B cell (primary cell): ENCODE results near the gene DCDC1.

Experiments
- EZH2 ChIP-seq: IDR thresholded peaks from 2 replicates; pipeline ENCODE4 v1.6.1; 2012; ENCODE audit warnings: borderline replicate concordance, low read depth, mild to moderate bottlenecking, moderate library complexity, low read length; ENCODE audit not compliant: insufficient read depth, poor library complexity, severe bottlenecking
- TF ChIP-seq, protein P1 (sequence below): fragments of 200-600 bp; IDR thresholded peaks from one replicate; pipeline ENCODE4 v1.8.0; 2022; ENCODE audit warnings: antibody characterized with exemption, mild to moderate bottlenecking

- TF ChIP-seq, protein P1, sequence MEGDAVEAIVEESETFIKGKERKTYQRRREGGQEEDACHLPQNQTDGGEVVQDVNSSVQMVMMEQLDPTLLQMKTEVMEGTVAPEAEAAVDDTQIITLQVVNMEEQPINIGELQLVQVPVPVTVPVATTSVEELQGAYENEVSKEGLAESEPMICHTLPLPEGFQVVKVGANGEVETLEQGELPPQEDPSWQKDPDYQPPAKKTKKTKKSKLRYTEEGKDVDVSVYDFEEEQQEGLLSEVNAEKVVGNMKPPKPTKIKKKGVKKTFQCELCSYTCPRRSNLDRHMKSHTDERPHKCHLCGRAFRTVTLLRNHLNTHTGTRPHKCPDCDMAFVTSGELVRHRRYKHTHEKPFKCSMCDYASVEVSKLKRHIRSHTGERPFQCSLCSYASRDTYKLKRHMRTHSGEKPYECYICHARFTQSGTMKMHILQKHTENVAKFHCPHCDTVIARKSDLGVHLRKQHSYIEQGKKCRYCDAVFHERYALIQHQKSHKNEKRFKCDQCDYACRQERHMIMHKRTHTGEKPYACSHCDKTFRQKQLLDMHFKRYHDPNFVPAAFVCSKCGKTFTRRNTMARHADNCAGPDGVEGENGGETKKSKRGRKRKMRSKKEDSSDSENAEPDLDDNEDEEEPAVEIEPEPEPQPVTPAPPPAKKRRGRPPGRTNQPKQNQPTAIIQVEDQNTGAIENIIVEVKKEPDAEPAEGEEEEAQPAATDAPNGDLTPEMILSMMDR = no peak
- no peak for TF ChIP-seq EZH2
Measured at GRCh38 chr11:30853439-30853838, 516.1 kb downstream of the DCDC1 start.
